ENCODE measurements around the gene CHAD. TPM values are rescaled to one million over a fixed set of nuclear protein-coding genes. Genes with fewer than 3 reads are reported as not detected.

CHAD gene
- total and polyA plus RNA-seq, 9 donors: 2.4 to 13.5 (median 5.0) TPM

- no peaks in the 10 kb centered on the region for H3K9me3 ChIP-seq (replicated peaks; ENCODE audit: control insufficient read depth, low read depth, low read length)
- peaks cover 4% of the 10 kb centered on the region for H3K36me3 ChIP-seq (ENCODE audit: control insufficient read depth, insufficient read depth, low read length)
- no peak overlapping the region for H3K27ac ChIP-seq (ENCODE audit: low read length)
- no peaks in the 10 kb centered on the region for H3K27me3 ChIP-seq (ENCODE audit: control insufficient read depth, insufficient read depth, low read length)
- H3K4me1 ChIP-seq (ENCODE audit: control insufficient read depth, insufficient read depth, low read length): peaks cover 8% of the 10 kb centered on the region
- DNase-seq: no peak
- H3K4me3 ChIP-seq (ENCODE audit: low read length): no peak overlapping the region
- 84% methylated on average over 12 of the region's 16 CpGs for WGBS (ENCODE audit: insufficient coverage)
Measured at GRCh38 chr17:50458701-50459676, 9.7 kb downstream of the CHAD start.

- Histone ChIP-seq H3K36me3 (ENCODE audit: control insufficient read depth, insufficient read depth, low read length) (peaks cover 4% of the 10 kb centered on the region), H3K4me1 (ENCODE audit: control insufficient read depth, insufficient read depth, low read length) (peaks cover 8% of the 10 kb centered on the region), H3K9me3 (replicated peaks; ENCODE audit: control insufficient read depth, low read depth, low read length) (no peaks in the 10 kb centered on the region), H3K4me3 (ENCODE audit: low read length) (no peak overlapping the region), H3K27ac (ENCODE audit: low read length) (no peak overlapping the region), H3K27me3 (ENCODE audit: control insufficient read depth, insufficient read depth, low read length) (no peaks in the 10 kb centered on the region)
- DNase-seq: no peak
- 83% methylated on average over 1 of the region's 3 CpGs for WGBS (ENCODE audit: insufficient coverage)
Measured at GRCh38 chr17:50458270-50458669, 10.4 kb downstream of the CHAD start.

GRCh38 chr17:50457621-50458020, 11.1 kb downstream of the CHAD start:
- peaks cover 4% of the 10 kb centered on the region for H3K36me3 ChIP-seq (ENCODE audit: control insufficient read depth, insufficient read depth, low read length)
- no peaks in the 10 kb centered on the region for H3K27me3 ChIP-seq (ENCODE audit: control insufficient read depth, insufficient read depth, low read length)
- no peaks in the 10 kb centered on the region for H3K9me3 ChIP-seq (replicated peaks; ENCODE audit: control insufficient read depth, low read depth, low read length)
- DNase-seq: no peak
- H3K4me3 ChIP-seq (ENCODE audit: low read length): no peak overlapping the region
- 100% methylated on average over 1 of the region's 4 CpGs for WGBS (ENCODE audit: insufficient coverage)
- H3K27ac ChIP-seq (ENCODE audit: low read length): no peak overlapping the region
- peaks cover 6% of the 10 kb centered on the region for H3K4me1 ChIP-seq (ENCODE audit: control insufficient read depth, insufficient read depth, low read length)

- H3K4me1 ChIP-seq (ENCODE audit: control insufficient read depth, insufficient read depth, low read length): no peaks in the 10 kb centered on the region
- DNase-seq: no peak
- no peak overlapping the region for H3K4me3 ChIP-seq (ENCODE audit: low read length)
Measured at GRCh38 chr17:50453901-50454300, 14.8 kb downstream of the CHAD start.

GRCh38 chr17:50452630-50453300, 15.9 kb downstream of the CHAD start:
- Histone ChIP-seq H3K27ac (ENCODE audit: low read length) (no peak overlapping the region), H3K4me3 (ENCODE audit: low read length) (no peak overlapping the region), H3K4me1 (ENCODE audit: control insufficient read depth, insufficient read depth, low read length) (no peaks in the 10 kb centered on the region), H3K9me3 (replicated peaks; ENCODE audit: control insufficient read depth, low read depth, low read length) (no peaks in the 10 kb centered on the region), H3K27me3 (ENCODE audit: control insufficient read depth, insufficient read depth, low read length) (no peaks in the 10 kb centered on the region), H3K36me3 (ENCODE audit: control insufficient read depth, insufficient read depth, low read length) (peaks cover 2% of the 10 kb centered on the region)
- 86% methylated on average over 4 of the region's 10 CpGs for WGBS (ENCODE audit: insufficient coverage)
- DNase-seq: no peak

More at GRCh38 chr17:50453901-50454300, 14.8 kb downstream of the CHAD start:
- WGBS (ENCODE audit: insufficient coverage): 80% methylated on average over 2 of the region's 3 CpGs
- no peak overlapping the region for H3K27ac ChIP-seq (ENCODE audit: low read length)
- no peaks in the 10 kb centered on the region for H3K9me3 ChIP-seq (replicated peaks; ENCODE audit: control insufficient read depth, low read depth, low read length)
- no peaks in the 10 kb centered on the region for H3K27me3 ChIP-seq (ENCODE audit: control insufficient read depth, insufficient read depth, low read length)
- peaks cover 2% of the 10 kb centered on the region for H3K36me3 ChIP-seq (ENCODE audit: control insufficient read depth, insufficient read depth, low read length)

- no peak overlapping the region for H3K4me3 ChIP-seq (ENCODE audit: low read length)
- no peak overlapping the region for H3K27ac ChIP-seq (ENCODE audit: low read length)
- no peaks in the 10 kb centered on the region for H3K27me3 ChIP-seq (ENCODE audit: control insufficient read depth, insufficient read depth, low read length)
- no peak for DNase-seq
- 58% methylated on average over 2 of the region's 7 CpGs for WGBS (ENCODE audit: insufficient coverage)
- H3K4me1 ChIP-seq (ENCODE audit: control insufficient read depth, insufficient read depth, low read length): no peaks in the 10 kb centered on the region
- H3K9me3 ChIP-seq (replicated peaks; ENCODE audit: control insufficient read depth, low read depth, low read length): no peaks in the 10 kb centered on the region
- H3K36me3 ChIP-seq (ENCODE audit: control insufficient read depth, insufficient read depth, low read length): peaks cover 2% of the 10 kb centered on the region
Measured at GRCh38 chr17:50451943-50452629, 16.6 kb downstream of the CHAD start.

- Histone ChIP-seq H3K27ac (ENCODE audit: low read length) (no peak overlapping the region), H3K27me3 (ENCODE audit: control insufficient read depth, insufficient read depth, low read length) (no peaks in the 10 kb centered on the region), H3K36me3 (ENCODE audit: control insufficient read depth, insufficient read depth, low read length) (no peaks in the 10 kb centered on the region), H3K4me3 (ENCODE audit: low read length) (no peak overlapping the region), H3K9me3 (replicated peaks; ENCODE audit: control insufficient read depth, low read depth, low read length) (no peaks in the 10 kb centered on the region), H3K4me1 (ENCODE audit: control insufficient read depth, insufficient read depth, low read length) (no peaks in the 10 kb centered on the region)
- no CpG with 5 or more reads among the region's 2 CpGs for WGBS (ENCODE audit: insufficient coverage)
- no peak for DNase-seq
Measured at GRCh38 chr17:50448643-50449042, 20.0 kb downstream of the CHAD start.

GRCh38 chr17:50447870-50448595, 20.6 kb downstream of the CHAD start:
- 90% methylated on average over 3 of the region's 7 CpGs for WGBS (ENCODE audit: insufficient coverage)
- H3K27me3 ChIP-seq (ENCODE audit: control insufficient read depth, insufficient read depth, low read length): no peaks in the 10 kb centered on the region
- DNase-seq: no peak
- no peaks in the 10 kb centered on the region for H3K9me3 ChIP-seq (replicated peaks; ENCODE audit: control insufficient read depth, low read depth, low read length)
- peaks cover 2% of the 10 kb centered on the region for H3K4me1 ChIP-seq (ENCODE audit: control insufficient read depth, insufficient read depth, low read length)
- H3K4me3 ChIP-seq (ENCODE audit: low read length): no peak overlapping the region
- H3K27ac ChIP-seq (ENCODE audit: low read length): no peak overlapping the region
- no peaks in the 10 kb centered on the region for H3K36me3 ChIP-seq (ENCODE audit: control insufficient read depth, insufficient read depth, low read length)

GRCh38 chr17:50445730-50446325, 22.9 kb downstream of the CHAD start:
- H3K4me1 ChIP-seq (ENCODE audit: control insufficient read depth, insufficient read depth, low read length): peaks cover 9% of the 10 kb centered on the region
- no peak for DNase-seq
- no peaks in the 10 kb centered on the region for H3K27me3 ChIP-seq (ENCODE audit: control insufficient read depth, insufficient read depth, low read length)
- no peak overlapping the region for H3K27ac ChIP-seq (ENCODE audit: low read length)
- WGBS (ENCODE audit: insufficient coverage): 20% methylated on average over 1 of the region's 1 CpG
- no peaks in the 10 kb centered on the region for H3K9me3 ChIP-seq (replicated peaks; ENCODE audit: control insufficient read depth, low read depth, low read length)
- no peaks in the 10 kb centered on the region for H3K36me3 ChIP-seq (ENCODE audit: control insufficient read depth, insufficient read depth, low read length)
- H3K4me3 ChIP-seq (ENCODE audit: low read length): no peak overlapping the region
